HG03575 (cell line): ENCODE measurements around the gene UNC5B.
"Not testable (repeated sequence)": the region's sequence is repeated elsewhere in the genome, so short reads cannot be mapped to it uniquely, and the experiment has no call there.

ENCODE experiments used
- ATAC-seq: cut with Tn5 transposase; IDR thresholded peaks from one replicate; pipeline ENCODE4 v1.9.1; 2021; ENCODE audit not compliant: unreplicated experiment, insufficient number of reproducible peaks, low FRiP score; ENCODE audit errors: extremely low read depth

UNC5B gene

GRCh38 chr10:71272974-71273373 lies 60.6 kb downstream of the UNC5B start:
- not testable (repeated sequence) for ATAC-seq

DNA sequence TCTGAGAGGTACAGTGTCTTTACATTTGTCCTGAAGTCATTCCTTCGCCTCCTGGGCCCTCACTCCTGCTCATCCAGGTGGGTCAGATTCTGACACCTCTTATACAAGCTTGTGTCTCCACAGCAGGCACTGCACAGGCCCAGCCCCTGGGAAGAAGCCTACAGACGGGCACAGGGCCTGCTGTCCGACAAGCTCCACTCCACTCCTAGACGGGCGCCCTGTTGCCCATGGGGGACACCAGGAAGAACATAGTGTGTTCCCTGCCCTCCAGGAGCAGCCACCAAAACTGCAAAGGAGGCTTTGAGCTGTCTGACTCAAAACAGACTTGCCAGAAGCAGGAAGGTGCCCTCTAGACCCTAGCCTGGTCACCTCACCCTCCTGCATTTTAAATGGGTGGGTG lies 61.1 kb downstream of the UNC5B start:
- ATAC-seq, result no peak

DNA sequence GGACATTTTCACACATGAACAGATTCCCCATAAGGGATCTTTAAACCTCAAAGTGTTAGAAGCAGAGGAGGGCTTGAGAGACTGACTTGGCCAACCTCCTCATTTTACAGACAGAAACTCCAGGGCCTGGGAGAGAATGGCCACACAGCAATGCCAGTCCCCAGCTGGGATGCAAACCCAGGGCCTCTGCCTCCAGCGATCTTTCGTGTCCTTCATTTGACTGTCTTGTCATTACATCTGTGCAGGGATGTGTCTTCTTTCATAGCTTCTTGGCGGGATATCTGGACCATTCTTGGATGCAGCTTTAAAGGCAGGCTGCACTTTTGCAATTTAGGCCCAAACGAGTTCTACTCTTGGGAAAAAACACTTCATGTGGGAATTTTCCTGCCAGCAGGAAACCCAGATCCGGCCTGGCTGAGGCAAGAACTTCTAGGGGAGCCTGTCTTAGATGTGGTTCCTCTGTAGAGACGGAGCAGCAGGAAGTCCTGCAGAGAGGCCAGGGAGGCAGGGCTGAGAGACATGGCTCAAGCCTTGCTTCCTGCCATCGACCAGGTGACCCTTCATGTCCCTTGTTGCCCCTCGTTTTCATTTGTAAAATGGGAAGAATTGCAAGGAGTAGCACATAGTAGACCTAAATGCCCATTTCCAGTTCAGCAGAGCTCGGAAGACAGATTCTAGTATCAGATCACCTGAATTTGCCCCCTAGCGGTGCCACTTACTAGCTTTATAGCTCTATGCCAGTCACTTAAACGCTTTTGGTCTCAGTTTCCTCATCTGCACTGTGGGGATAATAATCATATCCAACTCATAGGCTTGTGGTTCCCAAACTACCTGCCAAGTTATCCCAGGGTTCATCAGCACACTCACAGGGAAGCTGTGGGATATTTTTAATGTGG lies 62.8 kb downstream of the UNC5B start:
- no peak for ATAC-seq

- no peak for ATAC-seq
These were observed 64.5 kb downstream of the UNC5B start for GRCh38 chr10:71276873-71277272.

GRCh38 chr10:71277914-71278665 lies 65.7 kb downstream of the UNC5B start:
- ATAC-seq, result no peak

GRCh38 chr10:71278691-71279588 lies 66.6 kb downstream of the UNC5B start:
- ATAC-seq, result no peak

GRCh38 chr10:71279590-71280170 lies 67.3 kb downstream of the UNC5B start:
- no peak for ATAC-seq

- ATAC-seq, result no peak
These were observed 67.8 kb downstream of the UNC5B start for GRCh38 chr10:71280216-71280615.

DNA sequence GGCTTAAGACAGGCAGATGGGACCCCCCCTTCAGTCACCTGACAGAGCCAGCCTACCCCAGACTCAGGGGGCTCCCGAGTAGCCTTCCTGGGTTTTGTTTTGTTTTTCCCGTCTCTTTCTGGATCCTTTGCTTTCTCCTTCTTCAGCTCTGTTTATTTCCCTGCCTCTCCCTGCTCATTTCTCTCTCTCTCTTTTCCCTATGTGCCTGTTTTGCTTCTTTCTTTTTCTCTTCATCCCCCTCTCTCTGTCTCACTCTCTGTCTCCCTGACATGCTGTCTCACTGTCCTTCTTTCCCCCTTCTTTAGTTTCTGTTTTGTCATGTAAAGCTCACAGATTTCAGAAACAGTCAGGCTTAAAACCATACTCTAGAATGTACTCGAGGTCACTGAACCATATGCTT lies 68.5 kb downstream of the UNC5B start:
- ATAC-seq, result no peak

DNA sequence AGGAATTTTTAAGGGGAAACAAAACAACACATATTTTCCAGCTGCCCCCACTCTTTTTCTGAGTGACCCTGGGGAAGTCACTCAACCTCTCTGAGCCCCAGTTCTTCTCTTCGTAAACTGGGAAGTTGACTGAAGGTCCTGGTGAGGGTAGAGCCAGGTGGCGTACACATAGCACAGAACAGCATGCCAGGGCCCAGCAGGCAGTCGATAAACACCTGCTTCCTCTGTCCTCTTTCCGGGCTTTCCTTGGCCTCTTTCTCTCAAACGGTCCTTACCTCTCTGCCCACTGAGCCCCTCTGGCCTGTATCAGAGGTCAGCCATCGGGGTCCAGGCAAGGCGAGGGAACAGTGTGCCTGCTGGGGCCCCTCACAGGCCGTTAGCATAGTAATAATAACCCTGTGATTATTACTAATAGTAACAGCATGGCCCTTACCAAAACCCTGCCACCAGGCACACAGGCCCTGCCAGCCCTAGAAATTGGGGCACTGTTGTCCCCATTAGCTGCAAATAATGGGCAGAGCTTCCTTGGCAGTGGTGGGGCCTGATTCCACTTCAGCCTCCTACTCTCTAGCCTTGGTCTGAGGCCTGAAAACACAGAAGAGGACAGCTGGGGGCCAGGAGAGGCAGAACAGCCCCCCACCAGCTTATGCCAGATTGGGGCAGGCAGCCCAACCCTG lies 69.4 kb downstream of the UNC5B start:
- ATAC-seq, result no peak

- ATAC-seq, result no peak
These were observed 69.9 kb downstream of the UNC5B start for GRCh38 chr10:71282323-71282680.

GRCh38 chr10:71283410-71283809 lies 71.0 kb downstream of the UNC5B start:
- no peak for ATAC-seq

GRCh38 chr10:71283876-71284275 lies 71.5 kb downstream of the UNC5B start:
- no peak for ATAC-seq

DNA sequence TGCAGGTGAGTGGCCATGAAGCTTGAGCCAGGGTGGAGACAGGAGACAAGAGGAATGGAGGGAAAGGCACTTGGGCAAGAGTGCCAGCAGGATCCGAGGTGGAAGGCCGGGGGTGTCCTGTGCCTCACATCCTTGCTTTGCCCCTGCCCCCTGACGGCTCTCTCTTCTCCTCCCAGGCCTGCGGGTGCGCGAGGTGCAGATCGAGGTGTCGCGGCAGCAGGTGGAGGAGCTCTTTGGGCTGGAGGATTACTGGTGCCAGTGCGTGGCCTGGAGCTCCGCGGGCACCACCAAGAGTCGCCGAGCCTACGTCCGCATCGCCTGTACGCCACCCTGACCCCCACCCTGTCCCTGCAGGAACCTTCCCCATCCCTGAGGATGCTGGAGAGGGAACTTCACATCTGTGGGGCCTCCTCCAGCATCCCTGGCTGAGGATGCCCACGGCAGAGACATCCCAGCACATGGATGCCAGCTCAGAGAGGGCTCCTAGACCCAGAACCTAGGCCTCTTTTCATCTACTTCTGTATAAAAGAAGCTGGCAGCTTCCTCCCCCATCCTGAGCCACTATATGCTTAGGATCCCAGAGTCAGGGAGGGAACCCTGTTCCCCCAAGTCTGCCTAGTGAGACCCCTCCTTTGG lies 72.3 kb downstream of the UNC5B start:
- no peak for ATAC-seq

DNA sequence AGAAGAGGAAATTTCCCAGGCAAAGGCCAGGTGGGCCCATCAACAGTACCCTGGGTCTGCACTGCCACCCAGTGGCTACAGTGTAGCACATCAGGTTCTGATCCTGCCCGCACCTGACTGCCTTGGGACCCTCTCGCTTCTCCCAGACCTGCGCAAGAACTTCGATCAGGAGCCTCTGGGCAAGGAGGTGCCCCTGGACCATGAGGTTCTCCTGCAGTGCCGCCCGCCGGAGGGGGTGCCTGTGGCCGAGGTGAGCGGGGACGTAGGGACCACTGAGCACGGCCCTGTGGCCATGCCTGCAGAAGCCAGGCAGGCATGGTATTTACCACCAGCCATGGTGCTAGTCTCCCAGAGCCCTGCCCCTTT lies 72.8 kb downstream of the UNC5B start:
- ATAC-seq, result no peak

- ATAC-seq, result no peak
These were observed 73.6 kb downstream of the UNC5B start for GRCh38 chr10:71285986-71286385.

DNA sequence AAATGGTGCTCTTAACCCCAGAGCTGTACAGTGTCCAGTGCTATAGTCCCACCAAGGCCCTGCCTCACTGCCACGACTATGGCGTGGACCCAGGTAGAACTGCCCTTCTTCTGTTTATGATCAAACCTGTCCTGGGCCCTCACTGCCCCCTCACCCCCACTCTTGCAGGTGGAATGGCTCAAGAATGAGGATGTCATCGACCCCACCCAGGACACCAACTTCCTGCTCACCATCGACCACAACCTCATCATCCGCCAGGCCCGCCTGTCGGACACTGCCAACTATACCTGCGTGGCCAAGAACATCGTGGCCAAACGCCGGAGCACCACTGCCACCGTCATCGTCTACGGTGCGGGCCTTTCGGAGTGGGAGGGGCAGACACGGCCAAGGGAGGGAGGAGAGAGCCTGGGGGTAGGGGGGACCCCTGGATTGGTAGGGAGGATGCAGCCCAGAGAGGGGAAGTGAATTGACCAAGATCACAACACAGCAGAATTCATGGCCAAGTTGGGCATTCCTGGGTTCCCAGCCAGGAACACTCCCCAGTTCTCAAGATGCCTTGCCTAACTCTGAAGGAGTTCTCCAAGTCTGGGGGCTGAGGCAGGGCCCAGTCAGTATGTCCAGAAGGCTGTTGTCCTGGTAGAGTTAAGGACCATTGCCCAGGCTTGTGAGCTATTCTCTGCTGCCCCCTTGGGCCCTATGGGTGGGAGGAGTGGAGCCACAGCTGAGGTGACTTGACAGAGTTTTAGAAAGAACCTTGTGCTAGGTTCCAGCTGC lies 74.3 kb downstream of the UNC5B start:
- ATAC-seq, result no peak
